T-helper 1 cell (primary cell): ENCODE results near the gene GSTA4.

Experiments
- DNase-seq, 5 donors: peaks; one replicate each; pipeline ENCODE4 v3.0.0-alpha.2; 2012 to 2020
- total RNA-seq, 4 donors: gene quantifications; one replicate each; lab custom pipeline; 2026; lab: John Stamatoyannopoulos, UW

GSTA4 gene, protein sequence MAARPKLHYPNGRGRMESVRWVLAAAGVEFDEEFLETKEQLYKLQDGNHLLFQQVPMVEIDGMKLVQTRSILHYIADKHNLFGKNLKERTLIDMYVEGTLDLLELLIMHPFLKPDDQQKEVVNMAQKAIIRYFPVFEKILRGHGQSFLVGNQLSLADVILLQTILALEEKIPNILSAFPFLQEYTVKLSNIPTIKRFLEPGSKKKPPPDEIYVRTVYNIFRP
- total RNA-seq = 0 to 0.76 (median 0.47) reads per million in 4 donors

DNA sequence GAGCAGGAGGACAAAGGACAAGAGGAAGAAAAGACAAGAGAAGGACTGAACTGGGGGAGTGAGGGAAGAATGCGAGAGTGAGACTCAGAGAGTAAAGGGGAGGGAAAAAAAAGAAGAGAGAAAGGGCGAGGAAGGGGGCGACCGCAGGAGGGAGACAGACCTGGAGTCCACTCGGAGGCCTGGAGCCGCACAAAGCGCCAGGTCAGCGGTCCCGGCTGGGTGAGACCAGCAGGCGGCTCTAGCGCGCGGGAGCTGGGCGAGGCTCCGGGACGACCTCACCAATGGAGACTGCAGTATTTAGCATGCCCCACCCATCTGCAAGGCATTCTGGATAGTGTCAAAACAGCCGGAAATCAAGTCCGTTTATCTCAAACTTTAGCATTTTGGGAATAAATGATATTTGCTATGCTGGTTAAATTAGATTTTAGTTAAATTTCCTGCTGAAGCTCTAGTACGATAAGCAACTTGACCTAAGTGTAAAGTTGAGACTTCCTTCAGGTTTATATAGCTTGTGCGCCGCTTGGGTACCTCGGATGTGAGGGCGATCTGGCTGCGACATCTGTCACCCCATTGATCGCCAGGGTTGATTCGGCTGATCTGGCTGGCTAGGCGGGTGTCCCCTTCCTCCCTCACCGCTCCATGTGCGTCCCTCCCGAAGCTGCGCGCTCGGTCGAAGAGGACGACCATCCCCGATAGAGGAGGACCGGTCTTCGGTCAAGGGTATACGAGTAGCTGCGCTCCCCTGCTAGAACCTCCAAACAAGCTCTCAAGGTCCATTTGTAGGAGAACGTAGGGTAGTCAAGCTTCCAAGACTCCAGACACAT is at the start of gene GSTA4:
GSTA4 (minus strand) TSS at position 196 of the 824 bp plus-strand sequence. CDS start 1,041 bp downstream, outside the sequence.
- DNase-seq = peak; percentile 77 to 93 (median 85)

DNA sequence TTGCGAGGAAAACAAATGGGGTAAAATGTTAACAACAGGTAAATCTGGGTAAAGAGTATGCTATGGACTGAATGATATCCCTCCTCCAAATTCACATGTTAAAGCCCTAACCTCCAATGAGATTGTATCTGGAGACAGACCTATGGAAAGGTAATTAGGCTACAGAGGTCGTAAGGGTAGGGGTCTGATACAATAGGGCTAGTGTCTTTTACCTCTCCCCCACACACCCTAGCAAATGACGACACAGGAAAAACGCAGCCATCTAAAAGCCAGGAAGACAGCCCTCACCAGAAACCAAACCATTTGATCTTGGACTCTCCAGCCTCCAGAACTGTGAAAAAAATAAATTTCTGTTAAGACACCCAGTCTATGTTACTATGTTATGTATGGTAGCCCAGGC is 49.5 kb upstream of the GSTA4 start:
- no peak for DNase-seq

DNA sequence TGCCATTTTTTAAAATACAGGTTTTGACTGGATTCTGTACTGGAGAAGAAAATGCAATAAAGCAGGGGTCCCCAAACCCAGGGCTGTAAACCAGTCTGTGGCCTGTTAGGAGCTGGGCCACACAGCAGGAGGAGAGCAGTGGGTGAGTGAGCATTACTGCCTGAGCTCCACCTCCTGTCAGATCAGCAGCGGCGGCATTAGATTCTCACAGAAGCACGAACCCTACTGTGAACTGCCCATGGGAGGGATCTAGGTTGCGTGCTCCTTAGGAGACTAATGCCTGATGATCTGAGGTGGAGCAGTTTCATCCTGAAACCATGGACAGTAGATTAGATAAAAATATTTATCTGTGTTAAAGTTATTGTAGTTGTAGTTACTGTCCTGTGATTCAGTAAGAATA is 49.0 kb upstream of the GSTA4 start:
- DNase-seq = no peak

DNA sequence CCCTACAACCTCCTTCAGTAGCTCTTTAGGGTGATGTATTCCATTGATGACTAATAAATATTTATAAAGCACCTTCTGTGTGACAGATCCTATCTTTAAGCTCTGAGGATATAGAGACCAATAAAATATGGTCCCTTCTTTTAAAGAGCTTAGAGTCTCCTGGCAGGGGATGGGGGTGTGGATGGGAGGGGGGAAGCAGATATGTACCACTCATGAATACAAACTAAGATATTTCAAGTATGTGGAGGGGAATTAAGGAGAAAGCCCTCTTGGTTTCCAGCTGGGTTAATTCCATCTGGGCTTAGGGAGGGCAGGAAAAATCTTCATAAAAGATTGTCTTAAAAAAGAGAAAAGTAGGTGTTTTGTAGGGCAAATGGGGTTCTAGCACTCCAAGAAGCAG is 48.5 kb upstream of the GSTA4 start:
- no peak for DNase-seq

DNA sequence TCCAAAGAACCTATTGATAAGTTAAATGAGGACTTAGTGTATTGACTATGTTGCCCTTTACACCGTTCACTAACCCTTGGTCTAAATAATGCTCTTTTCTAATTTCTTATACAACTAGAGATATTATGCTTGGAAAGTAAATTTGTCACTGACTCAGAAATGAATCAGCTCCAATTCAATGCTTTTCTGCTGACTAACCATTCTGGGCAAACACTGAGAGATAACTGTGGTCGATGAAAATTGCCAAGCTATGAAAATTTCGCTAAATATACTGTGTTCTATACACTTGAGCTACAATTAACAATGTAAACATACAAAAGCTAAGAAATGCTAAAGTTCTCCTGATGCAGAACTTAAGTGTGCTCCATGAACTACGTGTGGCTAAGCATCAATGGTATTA is 47.0 kb upstream of the GSTA4 start:
- DNase-seq = no peak

DNA sequence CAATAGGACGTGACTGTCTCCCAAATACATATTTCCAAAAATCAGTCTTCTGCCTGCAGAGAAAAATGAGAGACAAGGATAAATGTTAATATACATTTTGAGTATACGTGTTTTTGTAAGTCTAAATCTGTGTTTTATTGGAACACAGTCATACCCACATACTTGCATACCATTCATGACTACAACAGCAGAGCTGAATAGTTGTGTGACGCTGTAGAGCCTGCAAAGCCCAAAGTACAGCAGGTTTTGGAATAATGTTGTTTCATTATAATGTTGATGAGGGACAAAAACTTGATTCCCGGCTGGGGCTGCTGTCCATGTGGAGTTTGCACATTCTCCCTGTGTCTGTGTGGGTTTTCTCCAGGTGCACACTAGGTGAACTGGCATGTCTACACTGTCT is 46.3 kb upstream of the GSTA4 start:
- DNase-seq = no peak

DNA sequence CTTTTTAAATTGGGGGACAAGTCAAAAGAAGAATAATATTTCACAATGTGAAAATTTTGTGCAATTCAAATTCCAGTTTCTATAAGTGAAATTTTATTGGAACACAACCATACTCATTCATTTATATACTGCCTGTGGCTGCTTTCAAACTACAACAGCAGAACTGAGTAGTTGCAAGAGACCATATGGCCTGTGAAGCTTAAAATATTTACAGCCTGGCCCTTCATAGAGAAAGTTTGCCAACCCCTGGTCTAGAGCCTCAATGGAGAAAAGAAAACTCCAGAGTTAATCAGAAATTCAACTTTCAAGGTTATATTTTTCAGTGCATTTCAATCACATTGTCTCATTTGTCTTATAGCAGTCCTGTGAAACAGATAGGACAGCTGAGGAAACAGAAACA is 43.5 kb upstream of the GSTA4 start:
- no peak for DNase-seq

DNA sequence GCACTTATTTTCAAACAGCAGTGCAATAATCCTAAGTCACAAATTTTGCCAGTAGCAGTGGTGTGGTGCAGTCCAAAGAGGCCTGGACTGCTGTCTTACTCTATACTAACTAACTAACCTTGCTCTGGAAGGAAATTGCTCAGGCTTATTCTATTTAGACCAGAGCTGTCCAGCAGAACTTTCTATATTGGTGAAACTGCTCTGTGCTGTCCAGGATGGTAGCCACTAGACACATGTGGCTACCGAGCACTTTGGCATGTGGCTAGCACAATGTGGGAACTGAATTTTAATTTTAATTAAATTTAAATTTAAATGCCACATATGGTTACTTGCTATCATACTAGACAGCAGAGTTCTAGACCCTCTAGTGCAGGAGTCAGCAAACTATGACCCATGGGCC is 43.1 kb upstream of the GSTA4 start:
- DNase-seq = no peak

DNA sequence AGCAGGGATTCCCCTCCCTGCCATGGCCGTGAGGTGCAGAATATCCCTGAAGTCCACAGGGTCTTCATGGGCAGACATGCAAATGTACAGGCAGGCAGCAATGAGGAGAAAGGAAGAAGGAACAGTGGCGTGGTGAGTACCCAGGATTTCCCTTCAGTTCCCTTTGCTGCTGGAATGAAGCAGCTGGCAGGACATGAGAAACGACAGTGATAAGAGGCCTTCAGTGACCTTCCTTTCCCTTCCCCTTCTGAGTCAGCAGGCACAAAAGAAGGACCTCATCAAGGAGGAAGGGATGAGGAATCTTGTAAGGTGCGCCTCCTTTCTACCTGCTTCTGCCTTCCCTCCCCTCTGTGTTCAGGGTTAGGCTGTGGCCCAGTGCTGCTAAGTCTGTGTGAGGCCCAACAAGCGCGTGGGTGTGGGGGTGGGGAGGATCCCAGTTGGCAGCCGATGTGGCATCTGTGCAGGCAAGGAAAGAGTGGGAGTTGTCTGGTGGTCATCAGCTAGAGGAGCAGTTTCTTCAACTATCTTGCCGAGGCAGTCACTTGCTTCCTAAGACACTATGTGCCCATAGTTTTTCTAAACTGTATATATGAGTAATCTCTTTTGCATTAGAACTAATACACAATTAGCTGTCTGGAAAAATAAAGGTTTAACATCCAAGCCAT is 40.6 kb upstream of the GSTA4 start:
- no peak for DNase-seq

DNA sequence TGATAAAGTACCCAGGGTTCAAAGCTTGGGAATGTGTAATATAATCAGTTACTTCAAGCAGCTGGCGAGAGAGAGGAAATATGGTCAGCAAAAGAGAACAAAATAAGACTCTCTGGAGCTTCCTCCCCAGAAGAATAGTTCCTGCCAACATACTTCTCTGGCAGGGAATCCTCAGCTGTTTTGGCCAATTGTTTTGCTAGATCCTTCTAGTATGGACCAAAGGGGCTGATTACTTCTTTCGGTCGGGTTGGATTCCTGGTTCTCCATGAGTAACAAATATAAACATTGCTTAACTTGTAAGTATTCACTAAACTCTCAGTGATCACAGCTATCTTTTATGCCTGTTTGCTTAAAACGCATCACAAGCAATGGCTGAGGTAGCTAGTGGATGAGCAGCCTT is 38.7 kb upstream of the GSTA4 start:
- no peak for DNase-seq

DNA sequence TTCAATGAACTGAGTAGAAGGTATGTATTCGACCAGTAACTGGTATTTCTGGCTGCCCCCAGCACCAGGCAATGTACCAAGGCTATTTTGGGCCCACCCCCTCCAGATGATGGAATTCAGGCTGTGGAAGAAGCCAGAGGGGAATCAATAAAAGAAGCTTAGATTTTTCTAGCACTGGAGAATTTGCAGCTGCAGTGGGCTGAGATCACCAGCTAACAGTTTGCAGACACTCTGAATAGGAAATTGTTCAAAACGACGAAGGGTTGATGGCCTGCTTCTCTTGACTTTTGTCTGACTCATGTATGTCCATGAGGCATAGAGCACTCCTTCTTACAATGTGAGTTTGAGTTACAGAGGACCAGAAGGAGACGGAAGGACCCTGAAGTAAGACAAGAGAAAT is 37.8 kb upstream of the GSTA4 start:
- DNase-seq = no peak

DNA sequence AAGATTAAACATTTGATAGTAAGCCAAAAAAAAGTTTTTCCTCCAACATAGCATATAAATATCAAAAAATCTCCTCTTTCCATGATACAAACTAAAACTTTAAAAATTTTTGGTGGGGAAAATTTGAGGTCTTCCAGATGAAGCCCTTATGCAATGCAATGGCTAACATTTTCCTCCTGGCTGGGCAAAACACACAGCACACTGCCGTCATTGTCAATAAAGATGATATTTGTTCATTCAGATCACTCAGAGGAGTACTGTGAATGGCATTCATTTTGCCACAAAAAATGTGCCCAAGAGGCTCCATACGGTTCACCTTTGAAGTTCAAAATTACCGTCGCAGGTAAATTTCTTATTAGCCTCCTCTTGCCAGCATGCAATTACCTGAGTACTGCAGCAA is 36.2 kb upstream of the GSTA4 start:
- no peak for DNase-seq

DNA sequence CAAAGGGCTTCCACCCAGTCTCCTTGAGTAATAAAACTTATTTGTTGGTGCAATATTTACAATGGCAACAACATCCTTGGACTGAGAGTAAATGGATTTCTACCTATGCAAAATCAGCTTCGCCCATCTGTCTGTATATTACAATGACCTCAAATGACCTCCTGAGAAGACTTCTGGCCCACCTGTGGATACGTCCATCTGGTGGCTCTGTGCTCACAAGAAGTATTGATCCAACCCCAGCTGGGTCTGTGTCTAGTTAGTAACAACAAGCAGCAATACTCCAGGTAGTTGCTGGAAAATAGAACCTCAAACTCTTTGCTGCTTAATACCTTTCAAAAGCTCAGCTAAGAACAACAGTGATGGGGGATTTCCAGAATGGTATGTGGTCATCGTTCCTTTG is 34.7 kb upstream of the GSTA4 start:
- no peak for DNase-seq

DNA sequence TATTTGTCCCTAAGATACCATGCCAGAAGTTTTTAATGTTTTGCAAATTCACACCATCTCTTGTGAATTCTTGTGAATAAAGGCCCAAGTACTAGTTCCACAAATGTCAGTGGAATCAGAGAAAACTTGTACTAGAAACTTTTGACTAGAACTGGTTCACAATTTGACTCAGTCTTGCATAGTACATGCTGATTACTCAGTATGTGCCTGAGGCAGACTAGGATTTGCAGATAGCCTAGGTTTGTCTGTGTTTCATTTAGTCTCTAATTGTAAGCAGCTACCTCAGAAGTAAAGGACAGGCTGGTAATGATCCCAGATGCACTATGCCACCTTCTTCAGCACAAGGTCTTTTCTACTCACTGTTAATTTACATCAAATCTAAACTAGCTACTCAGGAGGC is 34.2 kb upstream of the GSTA4 start:
- no peak for DNase-seq

DNA sequence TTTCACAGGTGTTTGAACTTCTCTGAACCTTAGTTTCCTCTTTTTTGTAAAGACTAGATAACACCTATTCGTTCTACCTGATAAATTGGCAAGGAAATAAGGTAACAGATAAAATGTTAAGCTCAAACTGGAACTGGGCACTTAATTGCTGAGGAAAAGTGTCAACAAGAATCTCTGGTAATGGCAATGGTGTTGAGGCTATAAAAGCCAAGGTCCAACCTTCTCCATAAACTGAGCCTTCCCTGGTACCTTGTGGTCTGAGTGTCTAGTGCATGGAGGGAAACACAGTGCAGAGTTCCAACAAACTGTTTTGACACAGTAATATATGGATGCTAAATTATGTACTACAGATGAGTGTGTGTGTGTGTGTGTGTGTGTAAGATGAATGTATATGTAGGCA is 33.4 kb upstream of the GSTA4 start:
- no peak for DNase-seq

DNA sequence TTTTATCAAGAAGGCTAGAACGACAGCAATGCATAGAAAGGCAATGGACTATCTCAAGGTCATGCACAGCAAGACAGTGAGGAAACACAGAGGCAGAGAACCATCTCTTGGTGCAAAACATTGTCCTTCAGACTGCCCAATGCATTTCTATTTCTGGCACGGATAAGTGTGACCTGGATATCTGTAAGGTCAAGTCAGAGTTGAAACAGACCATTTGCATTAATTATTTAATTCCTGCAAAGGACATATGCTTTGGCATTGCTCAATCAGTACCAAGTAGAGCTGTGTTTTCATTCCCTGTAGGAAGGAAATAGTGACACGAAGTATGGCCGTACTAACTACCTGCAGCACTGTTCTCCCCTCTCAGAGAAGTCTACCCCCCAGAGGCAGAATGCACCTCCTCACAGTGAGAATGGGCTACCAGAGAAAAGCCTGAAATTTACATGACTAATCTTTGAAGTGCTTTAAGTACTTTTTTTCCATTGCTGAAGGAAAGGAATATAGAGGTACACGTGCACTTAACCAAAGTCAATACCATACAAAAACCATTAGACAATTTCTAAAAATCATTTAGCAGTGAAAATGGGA is 32.1 kb upstream of the GSTA4 start:
- no peak for DNase-seq

DNA sequence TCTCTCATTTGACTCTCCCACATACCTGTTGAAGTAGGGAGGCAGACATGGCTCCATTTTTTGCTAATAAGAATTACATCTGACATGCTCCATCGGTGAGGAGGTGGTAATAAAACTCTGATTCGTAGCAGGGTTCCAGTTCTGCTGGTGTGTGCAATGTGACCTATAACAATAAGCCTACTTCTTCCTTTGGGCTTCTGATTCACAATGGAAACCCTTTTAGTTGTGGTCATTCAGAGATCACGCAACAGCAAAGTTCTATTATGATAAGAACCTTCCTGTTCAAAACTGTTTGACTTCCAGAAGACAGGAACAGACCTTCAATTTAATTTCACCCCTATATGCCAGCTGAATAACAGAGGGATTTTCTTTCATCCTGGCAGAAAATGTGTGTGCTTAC is 31.4 kb upstream of the GSTA4 start:
- DNase-seq = no peak

DNA sequence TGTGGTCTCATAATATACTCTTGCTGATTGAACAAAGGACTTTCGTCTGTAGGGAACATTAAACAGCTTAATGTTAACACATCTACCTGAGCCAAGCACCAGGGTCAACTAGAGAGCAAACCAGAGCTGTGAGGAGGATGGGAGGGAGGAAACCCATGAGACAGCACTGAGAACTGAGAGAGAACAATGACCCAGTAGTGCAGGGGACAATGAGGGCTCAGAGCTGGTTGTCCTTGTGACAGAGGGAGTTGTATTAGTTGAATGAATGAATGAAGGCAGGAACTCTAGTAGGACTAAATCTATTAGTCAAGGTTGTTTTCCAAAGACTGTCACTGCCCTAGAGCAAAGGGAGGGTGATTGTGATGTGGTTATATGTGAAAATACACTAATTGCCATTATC is 28.2 kb upstream of the GSTA4 start:
- DNase-seq = no peak

DNA sequence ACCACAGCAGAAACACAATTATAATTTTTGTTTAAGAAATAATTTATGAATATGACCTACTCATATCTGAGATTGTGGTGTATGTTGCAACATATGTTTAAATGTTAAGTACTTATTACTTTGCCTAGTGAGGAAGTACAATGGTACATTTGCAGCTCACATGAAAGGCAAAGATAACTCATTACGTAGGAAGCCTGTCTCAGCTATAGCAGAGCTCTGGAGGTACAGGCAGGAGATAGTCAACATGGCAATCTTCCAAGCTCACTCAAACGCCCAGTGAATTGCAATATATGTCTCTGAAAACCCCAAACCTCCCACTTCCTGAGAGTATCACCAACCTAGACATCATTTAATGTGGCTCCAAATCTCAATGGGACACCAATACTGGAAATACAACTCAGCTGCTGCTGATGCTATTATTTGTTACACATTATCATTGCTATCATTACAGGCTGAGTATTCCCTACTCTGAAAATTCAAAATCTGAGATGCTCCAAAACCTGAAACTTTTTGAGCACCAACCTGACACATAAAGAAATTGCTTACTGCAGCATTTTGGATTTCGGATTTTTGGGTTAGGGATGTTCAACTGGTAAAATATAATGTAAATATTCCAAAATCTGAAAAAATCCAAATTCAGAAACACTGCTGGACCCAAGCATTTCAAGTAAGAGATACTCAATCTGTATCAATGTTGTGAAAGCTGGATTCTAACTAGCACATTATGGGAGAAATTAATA is 25.1 kb upstream of the GSTA4 start:
- DNase-seq = no peak

DNA sequence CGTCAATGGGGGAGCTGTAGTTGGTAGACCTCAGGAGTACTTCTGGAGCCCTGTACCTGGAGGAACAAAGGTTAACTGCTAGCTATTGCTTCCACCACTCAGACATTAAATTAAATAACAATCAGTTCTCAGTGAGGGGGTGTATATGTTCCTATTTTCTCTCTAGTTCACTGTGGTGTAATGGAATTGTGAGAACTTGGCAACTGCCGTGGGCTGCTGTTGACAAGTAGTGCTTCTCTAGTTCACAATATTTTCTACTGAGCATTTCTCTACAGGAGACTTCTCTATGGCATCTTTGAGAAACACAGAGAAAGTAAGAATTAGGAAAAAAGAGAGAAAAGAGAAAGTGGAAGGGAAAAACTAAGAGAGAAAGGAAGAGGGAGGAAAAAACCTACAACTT is 23.4 kb upstream of the GSTA4 start:
- no peak for DNase-seq

DNA sequence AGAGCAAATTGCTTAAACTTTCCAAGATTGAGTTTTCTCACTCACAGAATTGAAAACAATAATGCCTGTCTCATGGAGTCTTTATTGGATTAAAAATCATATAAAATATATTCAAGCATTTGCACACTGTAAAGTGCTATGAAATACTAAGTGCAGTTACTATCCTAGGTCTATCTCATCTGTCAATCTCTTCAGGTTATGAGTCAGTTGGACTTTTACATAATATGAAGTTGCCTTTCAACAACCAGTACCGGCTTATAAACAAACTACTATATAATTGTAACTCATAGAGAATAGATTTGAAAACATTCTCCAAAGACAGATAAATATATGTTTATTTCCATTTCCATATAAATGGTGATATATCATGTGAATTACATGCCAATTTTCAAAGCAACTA is 20.4 kb upstream of the GSTA4 start:
- DNase-seq = no peak

DNA sequence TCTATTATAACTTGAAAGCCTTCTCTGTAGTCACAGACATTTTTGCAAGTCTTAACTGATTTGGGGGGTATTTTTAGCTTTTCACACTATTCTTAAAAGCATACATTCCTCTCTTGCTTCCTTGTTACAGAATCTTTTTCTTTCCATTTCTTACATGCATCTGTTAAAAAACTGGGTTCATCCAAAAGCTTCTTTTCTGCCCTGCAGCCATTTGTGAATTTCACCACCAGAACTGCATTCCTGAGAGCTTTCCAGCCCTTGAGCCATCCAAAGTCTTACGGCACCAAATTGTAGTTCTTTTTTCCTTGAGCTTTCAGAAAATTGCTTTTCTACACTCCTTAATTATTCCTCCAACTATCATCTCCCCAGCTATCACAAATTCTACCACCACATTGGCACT is 19.7 kb upstream of the GSTA4 start:
- DNase-seq = no peak

DNA sequence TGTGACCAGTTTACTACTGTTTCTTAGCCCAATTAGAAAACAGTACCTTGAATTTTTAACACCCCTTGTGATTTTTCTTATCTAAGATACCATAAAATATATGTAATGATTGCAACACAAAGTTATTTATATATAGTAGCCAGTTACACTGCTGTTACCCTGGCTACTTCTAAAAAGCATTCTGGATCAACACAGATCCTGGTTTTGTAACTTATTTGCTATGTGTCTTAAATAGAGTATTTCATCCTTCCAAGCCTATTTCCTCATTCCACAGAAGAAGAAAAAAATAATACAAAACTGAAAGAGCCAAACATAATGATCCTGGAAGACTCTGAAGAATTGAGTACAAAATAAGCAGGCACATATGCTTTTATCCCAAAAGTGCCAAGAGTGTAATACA is 19.0 kb upstream of the GSTA4 start:
- DNase-seq = no peak
